ENCODE measurements around the gene CTAG2. TPM values are rescaled to one million over a fixed set of nuclear protein-coding genes. Genes with fewer than 3 reads are reported as not detected.

Gene CTAG2
- total RNA-seq, 1 experiment from 2014 or later = not detected

DNA sequence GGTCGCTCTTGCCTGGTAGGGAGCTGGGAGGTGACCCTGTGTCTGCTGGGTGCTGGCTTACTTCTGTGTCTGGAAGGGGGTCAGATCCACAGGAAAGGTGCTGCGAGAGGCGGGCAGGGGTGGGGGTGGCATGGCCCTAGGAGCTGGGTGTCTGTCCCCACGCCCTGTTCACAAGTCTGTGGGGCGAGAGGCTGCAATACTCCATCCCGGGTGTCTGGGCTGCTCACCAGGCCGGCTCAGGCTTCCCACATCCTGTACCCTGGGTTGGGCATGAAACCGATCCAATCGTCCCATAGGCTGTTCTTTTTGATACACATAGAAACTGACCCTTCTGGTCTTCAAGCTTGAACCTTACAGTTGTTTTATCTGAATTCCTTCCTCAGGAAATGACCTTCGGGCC is 993 bp upstream of the CTAG2 start:
- no peak for TF ChIP-seq CTCF (IDR thresholded peaks at IDR 0.05; ENCODE audit: insufficient read depth in 1 of 2, low read depth in 1 of 2, low read length in 1 of 2, severe bottlenecking in 1 of 2, unreplicated experiment in 1 of 2)
- H3K9me3 Mint-ChIP-seq (ENCODE audit: unreplicated experiment) = no peaks in the 10 kb centered on the region
- peaks cover 10% of the 10 kb centered on the region for H3K27me3 Mint-ChIP-seq (ENCODE audit: insufficient read depth, unreplicated experiment)
- Histone ChIP-seq H3K36me3 (ENCODE audit: control insufficient read depth, insufficient read depth, low read length) (no peaks in the 10 kb centered on the region), H3K27me3 (replicated peaks; ENCODE audit: control insufficient read depth, insufficient read depth, low read length) (no peaks in the 10 kb centered on the region), H3K4me3 (ENCODE audit: low read depth, low read length) (no peak overlapping the region), H3K9me3 (no peaks in the 10 kb centered on the region), H3K4me1 (no peaks in the 10 kb centered on the region)
- CTCF ChIA-PET = no interaction called here
- H3K27ac Mint-ChIP-seq (ENCODE audit: unreplicated experiment) = no peak overlapping the region
- POLR2A ChIA-PET = no interaction called here
- H3K4me3 Mint-ChIP-seq (ENCODE audit: unreplicated experiment) = no peak overlapping the region
- no peaks in the 10 kb centered on the region for H3K4me1 Mint-ChIP-seq (ENCODE audit: low read depth, unreplicated experiment)
- BruUV-seq (replicated peaks) = no TSS peak
- DNase-seq = no peak
- intact Hi-C loops (cut with micrococcal nuclease; ENCODE audit: unreplicated experiment) = no loop called here
- H3K36me3 Mint-ChIP-seq (ENCODE audit: insufficient read depth, unreplicated experiment) = no peaks in the 10 kb centered on the region

DNA sequence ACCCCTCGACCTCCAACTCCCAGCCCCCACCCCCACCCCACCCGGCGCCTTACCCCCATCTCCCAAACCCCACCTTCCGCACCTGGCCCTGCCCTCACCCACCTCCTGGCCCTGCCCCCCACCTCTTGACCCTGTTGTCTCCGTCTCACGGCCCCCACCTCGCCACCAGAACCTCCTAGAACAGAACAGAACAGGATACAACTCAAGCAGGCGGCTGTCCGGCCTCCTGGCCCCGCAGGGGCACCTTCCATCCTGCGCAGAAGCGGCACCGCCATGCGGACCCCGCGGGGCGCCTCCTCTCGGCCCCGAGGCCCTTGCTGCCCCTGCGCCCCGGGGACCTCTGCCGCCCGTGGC is 354 bp downstream of the CTAG2 start:
- no peak for DNase-seq
- no peaks in the 10 kb centered on the region for H3K9me3 Mint-ChIP-seq (ENCODE audit: unreplicated experiment)
- Histone ChIP-seq H3K27me3 (replicated peaks; ENCODE audit: control insufficient read depth, insufficient read depth, low read length) (no peaks in the 10 kb centered on the region), H3K36me3 (ENCODE audit: control insufficient read depth, insufficient read depth, low read length) (no peaks in the 10 kb centered on the region), H3K4me1 (no peaks in the 10 kb centered on the region), H3K9me3 (no peaks in the 10 kb centered on the region), H3K4me3 (ENCODE audit: low read depth, low read length) (no peak overlapping the region)
- intact Hi-C loops (cut with micrococcal nuclease; ENCODE audit: unreplicated experiment) = no loop called here
- TF ChIP-seq CTCF (IDR thresholded peaks at IDR 0.05; ENCODE audit: insufficient read depth in 1 of 2, low read depth in 1 of 2, low read length in 1 of 2, severe bottlenecking in 1 of 2, unreplicated experiment in 1 of 2) = no peak
- H3K4me3 Mint-ChIP-seq (ENCODE audit: unreplicated experiment) = no peak overlapping the region
- H3K27ac Mint-ChIP-seq (ENCODE audit: unreplicated experiment) = no peak overlapping the region
- H3K4me1 Mint-ChIP-seq (ENCODE audit: low read depth, unreplicated experiment) = no peaks in the 10 kb centered on the region
- ChIA-PET CTCF (no interaction called here), POLR2A (no interaction called here)
- peaks cover 6% of the 10 kb centered on the region for H3K27me3 Mint-ChIP-seq (ENCODE audit: insufficient read depth, unreplicated experiment)
- H3K36me3 Mint-ChIP-seq (ENCODE audit: insufficient read depth, unreplicated experiment) = no peaks in the 10 kb centered on the region
- BruUV-seq (replicated peaks) = no TSS peak

GRCh38 chrX:154652311-154653047 is 900 bp downstream of the CTAG2 start:
- TF ChIP-seq CTCF (IDR thresholded peaks at IDR 0.05; ENCODE audit: insufficient read depth in 1 of 2, low read depth in 1 of 2, low read length in 1 of 2, severe bottlenecking in 1 of 2, unreplicated experiment in 1 of 2) = no peak
- Mint-ChIP-seq H3K27ac (ENCODE audit: unreplicated experiment) (no peak overlapping the region), H3K4me1 (ENCODE audit: low read depth, unreplicated experiment) (no peaks in the 10 kb centered on the region), H3K4me3 (ENCODE audit: unreplicated experiment) (no peak overlapping the region), H3K27me3 (ENCODE audit: insufficient read depth, unreplicated experiment) (peaks cover 6% of the 10 kb centered on the region), H3K36me3 (ENCODE audit: insufficient read depth, unreplicated experiment) (no peaks in the 10 kb centered on the region), H3K9me3 (ENCODE audit: unreplicated experiment) (no peaks in the 10 kb centered on the region)
- Histone ChIP-seq H3K9me3 (no peaks in the 10 kb centered on the region), H3K4me1 (no peaks in the 10 kb centered on the region), H3K36me3 (ENCODE audit: control insufficient read depth, insufficient read depth, low read length) (no peaks in the 10 kb centered on the region), H3K27me3 (replicated peaks; ENCODE audit: control insufficient read depth, insufficient read depth, low read length) (no peaks in the 10 kb centered on the region), H3K4me3 (ENCODE audit: low read depth, low read length) (no peak overlapping the region)
- intact Hi-C loops (cut with micrococcal nuclease; ENCODE audit: unreplicated experiment) = no loop called here
- CTCF ChIA-PET = no interaction called here
- no peak for DNase-seq
- POLR2A ChIA-PET = no interaction called here
- BruUV-seq (replicated peaks) = no TSS peak
